Right lobe of liver (tissue), 4 donors: Measurements from ENCODE around the gene SNX5.
A peak's percentile ranks its signal among the peaks of the same experiment; 100 is the strongest.

Experiments
- CTCF ChIP-seq, 4 donors: fragments of 200-600 bp in 3 of 4; fragments of 450-650 bp in 1 of 4; IDR thresholded peaks; one replicate each; pipeline versions ENCODE4 v1.5.1 to v1.8.0; 2016 to 2022; ENCODE audit warnings: antibody characterized with exemption in 4 of 4, mild to moderate bottlenecking in 2 of 4
- POLR2A ChIP-seq: fragments of 450-650 bp; IDR thresholded peaks from one replicate; pipeline ENCODE4 v1.6.1; 2017; ENCODE audit warnings: antibody characterized with exemption, mild to moderate bottlenecking
- donor health status: DM: no; HTN: no; CAD: no.
- donor health status: DM: no; HTN: no; CAD: no.
- donor health status: DM: no; HTN: yes; CAD: no.

DNA sequence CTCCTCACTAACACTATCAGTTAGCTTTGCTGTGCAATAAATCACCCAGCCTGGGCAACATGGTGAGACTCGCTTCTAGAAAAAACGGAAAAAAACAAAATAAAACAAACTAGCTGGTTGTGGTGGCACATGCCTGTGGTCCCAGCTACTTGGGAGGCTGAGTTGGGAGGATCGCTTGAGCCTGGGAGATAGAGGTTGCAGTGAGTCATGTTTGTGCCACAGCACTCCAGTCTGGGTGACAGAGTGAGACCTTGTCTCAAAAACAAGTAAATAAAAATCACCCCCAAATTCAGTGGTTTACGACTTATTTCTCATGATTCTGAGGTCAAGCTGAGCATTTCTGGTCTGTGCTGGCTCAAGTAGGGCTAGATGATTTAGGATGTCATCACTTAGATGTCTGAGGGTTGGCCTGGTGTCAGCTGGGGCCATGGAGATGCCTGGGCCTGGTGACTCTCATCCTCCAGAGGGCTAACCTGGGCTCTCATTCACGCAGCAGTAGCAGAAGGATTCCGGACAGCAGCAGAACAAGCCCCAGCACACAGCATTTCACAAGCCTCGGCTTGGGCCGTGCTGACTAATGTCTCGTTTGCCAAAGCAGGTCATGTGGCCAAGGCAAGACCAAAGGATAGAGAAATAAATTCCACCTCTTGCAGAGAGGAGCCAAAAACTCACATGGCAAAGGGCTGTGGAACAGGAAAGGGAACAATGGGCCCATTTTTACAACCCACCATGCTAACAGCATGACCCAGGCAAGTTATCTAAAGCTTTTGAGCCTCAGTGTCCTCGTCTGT, 32.7 kb upstream of the SNX5 start:
- TF ChIP-seq CTCF (IDR thresholded peaks at IDR 0.05) (peak in 1 of 4 donors; percentile 3), POLR2A (no peak)
